Effector memory CD8-positive, alpha-beta T cell (primary cell): ENCODE data around the gene RNF41.
"Not testable (repeated sequence)": the region's sequence is repeated elsewhere in the genome, so short reads cannot be mapped to it uniquely, and the experiment has no call there.

ENCODE experiments used
- ATAC-seq: fragments of 150-1000 bp; cut with Tn5 transposase; replicated peaks from 2 replicates; pipeline ENCODE4 v1.10.0; 2021; ENCODE audit warnings: mild to moderate bottlenecking, moderate library complexity
- DNase-seq, 3 experiments: peaks; one replicate each; pipeline ENCODE4 v3.0.0; 2021
- H3K27ac Mint-ChIP-seq, 2 donors: one replicate each; pipeline ENCODE4 v1.8.0; 2022; ENCODE audit warnings: mild to moderate bottlenecking in 2 of 2, mixed read lengths in 2 of 2, moderate library complexity in 2 of 2
- H3K27me3 Mint-ChIP-seq, 2 donors: one replicate each; pipeline ENCODE4 v1.8.0; 2022; ENCODE audit warnings: mixed read lengths in 2 of 2
- H3K36me3 Mint-ChIP-seq: one replicate; pipeline ENCODE4 v1.8.0; 2022; ENCODE audit warnings: mild to moderate bottlenecking, moderate library complexity, mixed read lengths; ENCODE audit not compliant: insufficient read depth
- H3K4me1 Mint-ChIP-seq, 2 donors: one replicate each; pipeline ENCODE4 v1.8.0; 2022; ENCODE audit warnings: low read depth in 2 of 2, mixed read lengths in 2 of 2
- H3K4me3 Mint-ChIP-seq, 2 donors: one replicate each; pipeline ENCODE4 v1.8.0; 2022; ENCODE audit warnings: mild to moderate bottlenecking in 2 of 2, mixed read lengths in 2 of 2, moderate library complexity in 2 of 2
- H3K9me3 Mint-ChIP-seq, 2 donors: one replicate each; pipeline ENCODE4 v1.8.0; 2022; ENCODE audit warnings: mixed read lengths in 2 of 2

RNF41 gene

DNA sequence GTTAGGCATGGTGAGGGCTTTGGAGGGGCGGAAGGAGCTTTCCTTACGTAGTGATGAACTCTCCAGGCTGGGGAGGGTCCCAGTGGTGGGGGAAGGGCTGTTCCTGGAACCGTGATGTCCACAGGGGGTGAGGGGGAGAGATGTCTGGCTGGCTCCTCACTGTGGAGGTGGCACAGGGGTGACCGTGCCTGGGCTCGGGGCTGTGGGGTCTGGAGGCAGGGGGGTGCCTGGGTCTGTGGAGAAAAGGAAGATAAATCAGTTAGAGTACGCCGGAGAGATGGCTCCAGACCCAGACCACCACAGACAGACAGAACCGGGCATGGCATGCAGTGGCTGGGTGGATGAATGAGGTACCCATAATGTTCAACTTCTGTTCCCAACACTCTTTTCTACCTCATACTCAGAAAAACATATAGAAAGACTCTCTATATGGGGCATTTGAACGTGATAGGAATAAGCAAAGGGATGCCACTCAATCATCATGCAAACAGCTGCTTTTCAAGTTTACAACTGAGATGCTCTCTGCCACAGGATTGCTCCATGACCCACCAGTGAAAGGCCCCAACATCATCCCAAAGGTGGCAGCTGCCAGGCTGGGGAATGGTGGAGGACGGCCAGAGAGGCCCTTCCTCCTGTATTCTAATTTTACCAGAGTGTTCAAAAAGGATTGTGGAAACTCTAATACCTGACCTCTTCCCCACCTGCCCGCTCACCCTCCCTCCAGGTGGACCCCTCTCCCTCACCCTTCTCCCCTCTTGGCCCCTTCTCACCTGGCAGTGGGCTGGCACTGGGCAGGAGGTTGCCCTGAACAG lies 58.0 kb downstream of the RNF41 start:
- peaks cover 31 to 34% of the 10 kb centered on the region in 2 donors for H3K4me1 Mint-ChIP-seq
- peak overlapping the region; percentile 87 to 95 for H3K27ac Mint-ChIP-seq
- H3K4me3 Mint-ChIP-seq: peak overlapping the region in 1 of 2 donors; percentile 36
- no peaks in the 10 kb centered on the region for H3K27me3 Mint-ChIP-seq
- peaks cover 91% of the 10 kb centered on the region for H3K36me3 Mint-ChIP-seq
- H3K9me3 Mint-ChIP-seq: no peaks in the 10 kb centered on the region
- ATAC-seq: no peak
- DNase-seq: no peak

DNA sequence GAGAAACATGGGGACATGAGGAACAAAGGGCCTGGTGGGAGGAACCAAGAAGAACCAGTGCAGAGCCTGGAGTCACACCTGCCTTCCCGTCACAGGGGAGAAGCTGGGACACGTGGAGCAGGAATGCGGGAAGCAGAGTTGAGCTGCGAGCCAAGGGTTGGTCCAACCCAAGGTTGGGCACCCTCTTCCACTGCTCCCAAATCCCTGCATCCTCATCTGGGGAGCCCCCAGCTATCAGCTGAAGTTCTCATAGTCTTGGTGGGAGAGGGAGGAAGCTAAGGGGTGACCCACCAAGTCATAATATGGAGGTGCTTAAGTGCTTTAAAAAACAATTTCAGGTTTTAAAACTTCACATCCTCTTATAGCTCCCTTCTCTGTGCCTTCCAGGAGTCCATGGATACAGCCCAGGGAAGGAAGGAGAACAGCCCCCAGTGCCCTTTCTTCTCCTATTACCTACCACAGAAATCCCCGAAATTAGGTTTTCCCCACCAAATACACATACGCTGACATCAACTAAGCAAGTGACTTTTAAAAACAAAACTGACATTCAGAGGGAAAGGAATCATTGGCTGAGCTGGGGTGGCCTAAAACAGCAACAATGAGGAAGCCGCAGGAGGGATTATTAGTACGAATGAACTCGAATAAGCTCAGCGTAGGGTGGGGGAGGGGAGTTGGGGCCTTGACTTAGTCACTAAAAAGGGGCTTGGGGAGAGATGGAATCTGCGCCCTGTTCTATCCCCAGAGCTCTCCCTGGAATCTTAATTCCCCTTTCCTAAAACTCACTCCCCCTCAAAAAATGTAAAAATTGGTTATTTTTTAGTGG lies 59.0 kb downstream of the RNF41 start:
- DNase-seq (no peak), ATAC-seq (no peak)
- peak overlapping the region in 1 of 2 donors; percentile 55 for H3K4me3 Mint-ChIP-seq
- H3K9me3 Mint-ChIP-seq: no peaks in the 10 kb centered on the region
- peak overlapping the region; percentile 87 to 95 for H3K27ac Mint-ChIP-seq
- H3K4me1 Mint-ChIP-seq: peaks cover 34 to 36% of the 10 kb centered on the region in 2 donors
- peaks cover 90% of the 10 kb centered on the region for H3K36me3 Mint-ChIP-seq
- no peaks in the 10 kb centered on the region for H3K27me3 Mint-ChIP-seq

DNA sequence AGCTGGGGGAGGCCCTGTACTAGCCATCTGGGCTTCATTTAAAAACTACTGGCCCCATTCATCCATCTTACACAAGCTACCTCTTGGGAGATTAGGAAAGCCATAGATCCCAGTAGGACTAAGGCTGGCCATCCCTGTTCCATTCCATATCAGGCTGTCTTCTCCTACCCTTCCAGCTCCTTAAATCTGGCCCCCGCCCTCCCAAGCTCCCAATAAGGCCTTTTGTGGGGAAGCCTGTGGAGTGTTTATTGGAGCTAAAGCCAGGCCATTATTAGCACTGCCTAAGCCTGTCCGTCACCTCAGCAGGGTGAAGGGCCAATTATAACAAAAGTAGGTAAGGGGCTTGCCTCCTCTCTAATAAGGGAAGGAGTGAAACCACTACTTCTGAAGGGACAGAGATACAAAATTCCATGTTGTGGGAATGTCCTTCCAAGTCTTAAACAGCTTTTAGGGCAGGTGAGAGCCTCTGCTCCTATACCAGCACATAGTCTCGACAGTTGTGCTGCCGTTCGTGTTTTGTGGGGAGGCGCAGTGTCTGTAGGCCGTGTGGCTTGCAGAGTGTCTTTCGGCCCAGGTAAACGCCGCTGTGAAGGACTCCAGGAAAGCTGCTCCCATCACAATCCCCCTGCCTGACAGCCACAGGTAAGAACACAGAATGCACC lies 59.9 kb downstream of the RNF41 start:
- no peak for ATAC-seq
- Mint-ChIP-seq H3K4me1 (peaks cover 42 to 44% of the 10 kb centered on the region in 2 donors), H3K27me3 (no peaks in the 10 kb centered on the region), H3K27ac (peak overlapping the region; percentile 95 to 98), H3K36me3 (peaks cover 85% of the 10 kb centered on the region), H3K9me3 (no peaks in the 10 kb centered on the region), H3K4me3 (peak overlapping the region; percentile 88 to 95)
- DNase-seq: no peak

DNA sequence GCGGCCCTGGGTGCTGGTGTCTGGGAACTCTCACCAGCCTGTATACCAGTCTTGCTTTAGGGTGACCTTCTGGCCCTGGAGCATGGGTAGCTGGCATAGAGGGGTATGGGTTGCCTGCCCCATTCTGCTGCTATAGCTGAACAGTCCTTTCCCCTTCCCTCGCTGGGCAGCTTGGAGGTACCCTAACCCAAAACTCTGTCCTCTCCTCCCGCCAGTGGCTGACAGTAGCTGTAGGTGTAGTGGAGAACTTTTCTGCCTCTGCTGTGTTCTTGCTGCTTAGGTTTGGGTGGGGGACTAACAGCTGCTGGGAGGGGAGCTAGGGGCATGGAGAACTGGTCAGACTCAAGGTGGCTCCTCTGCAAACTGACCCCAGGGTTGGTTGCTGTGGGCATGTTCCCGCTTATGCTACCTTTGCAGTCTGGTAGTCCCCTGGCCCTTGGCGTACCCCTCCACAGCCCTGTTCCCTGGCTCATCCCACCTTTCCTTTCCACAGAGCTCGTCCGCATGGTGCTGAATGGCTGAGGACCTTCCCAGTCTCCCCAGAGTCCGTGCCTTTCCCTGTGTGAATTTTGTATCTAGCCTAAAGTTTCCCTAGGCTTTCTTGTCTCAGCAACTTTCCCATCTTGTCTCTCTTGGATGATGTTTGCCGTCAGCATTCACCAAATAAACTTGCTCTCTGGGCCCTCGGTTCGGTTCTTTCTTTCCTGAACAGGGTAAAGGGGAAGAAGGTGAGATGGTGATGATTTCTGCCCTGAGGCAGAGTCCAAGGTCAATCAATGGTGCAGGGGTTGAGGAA lies 60.6 kb downstream of the RNF41 start:
- Mint-ChIP-seq H3K4me1 (peaks cover 42 to 44% of the 10 kb centered on the region in 2 donors), H3K36me3 (peaks cover 78% of the 10 kb centered on the region)
- ATAC-seq: no peak

DNA sequence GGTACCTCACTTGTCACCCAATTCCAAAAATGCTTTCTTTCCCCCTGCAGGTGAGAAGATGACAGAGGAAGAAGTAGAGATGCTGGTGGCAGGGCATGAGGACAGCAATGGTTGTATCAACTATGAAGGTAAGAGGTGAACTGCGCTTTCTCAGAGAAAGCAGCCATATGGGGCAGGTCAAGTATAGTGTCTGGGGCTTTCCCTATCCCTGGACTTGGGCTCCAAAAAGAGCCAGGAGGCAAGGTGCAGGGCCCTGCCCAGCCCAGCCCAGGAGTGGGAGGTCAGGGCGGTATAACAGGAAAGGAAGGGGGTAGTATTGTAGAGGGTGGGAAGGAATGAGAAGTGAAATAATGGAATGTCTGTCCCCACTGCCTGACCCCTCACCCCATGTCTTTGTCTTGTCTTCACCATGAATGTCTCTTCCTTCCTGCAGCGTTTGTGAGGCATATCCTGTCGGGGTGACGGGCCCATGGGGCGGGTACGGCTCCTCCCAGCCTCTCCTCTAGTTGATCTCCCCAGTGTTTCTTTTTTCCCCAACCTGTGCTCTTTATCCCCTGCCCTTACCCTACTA lies 61.4 kb downstream of the RNF41 start:
- Mint-ChIP-seq H3K4me1 (peaks cover 42% of the 10 kb centered on the region in 2 donors), H3K27ac (peak overlapping the region; percentile 95 to 98), H3K36me3 (peaks cover 70% of the 10 kb centered on the region), H3K4me3 (peak overlapping the region; percentile 88 to 95), H3K27me3 (no peaks in the 10 kb centered on the region), H3K9me3 (no peaks in the 10 kb centered on the region)
- ATAC-seq: peak; percentile 57
- peak; percentile 44 to 56 (median 49) for DNase-seq

More for the DNA sequence above, 60.6 kb downstream of the RNF41 start:
- no peaks in the 10 kb centered on the region for H3K27me3 Mint-ChIP-seq
- no peak for DNase-seq
- no peaks in the 10 kb centered on the region for H3K9me3 Mint-ChIP-seq
- H3K27ac Mint-ChIP-seq: peak overlapping the region; percentile 95 to 98
- peak overlapping the region; percentile 88 to 95 for H3K4me3 Mint-ChIP-seq

DNA sequence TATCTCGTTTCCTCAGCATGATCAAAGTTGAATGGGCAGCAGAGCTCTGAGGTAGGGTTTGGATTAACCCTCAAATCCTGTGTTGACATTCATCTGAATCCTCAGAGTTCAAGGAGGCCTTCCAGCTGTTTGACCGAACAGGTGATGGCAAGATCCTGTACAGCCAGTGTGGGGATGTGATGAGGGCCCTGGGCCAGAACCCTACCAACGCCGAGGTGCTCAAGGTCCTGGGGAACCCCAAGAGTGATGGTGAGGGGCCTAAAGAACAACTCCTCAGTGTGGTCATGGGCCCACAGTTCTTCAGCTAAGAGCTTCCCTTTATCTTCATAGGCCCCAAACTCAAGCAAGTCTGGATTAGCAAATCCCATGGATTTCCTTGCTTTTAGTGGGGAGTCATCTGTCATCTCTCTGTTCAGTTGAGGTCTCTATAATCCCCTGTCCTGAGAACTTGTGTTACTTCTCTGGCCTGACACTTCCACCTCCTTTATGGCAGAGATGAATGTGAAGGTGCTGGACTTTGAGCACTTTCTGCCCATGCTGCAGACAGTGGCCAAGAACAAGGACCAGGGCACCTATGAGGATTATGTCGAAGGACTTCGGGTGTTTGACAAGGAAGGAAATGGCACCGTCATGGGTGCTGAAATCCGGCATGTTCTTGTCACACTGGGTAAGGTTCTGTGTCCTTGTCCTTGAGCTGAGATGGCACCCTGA lies 62.1 kb downstream of the RNF41 start:
- ATAC-seq: no peak
- no peaks in the 10 kb centered on the region for H3K9me3 Mint-ChIP-seq
- H3K4me1 Mint-ChIP-seq: peaks cover 42% of the 10 kb centered on the region in 2 donors
- no peak for DNase-seq
- H3K36me3 Mint-ChIP-seq: peaks cover 66% of the 10 kb centered on the region
- H3K27ac Mint-ChIP-seq: peak overlapping the region; percentile 95 to 98
- no peaks in the 10 kb centered on the region for H3K27me3 Mint-ChIP-seq
- peak overlapping the region; percentile 88 to 95 for H3K4me3 Mint-ChIP-seq

DNA sequence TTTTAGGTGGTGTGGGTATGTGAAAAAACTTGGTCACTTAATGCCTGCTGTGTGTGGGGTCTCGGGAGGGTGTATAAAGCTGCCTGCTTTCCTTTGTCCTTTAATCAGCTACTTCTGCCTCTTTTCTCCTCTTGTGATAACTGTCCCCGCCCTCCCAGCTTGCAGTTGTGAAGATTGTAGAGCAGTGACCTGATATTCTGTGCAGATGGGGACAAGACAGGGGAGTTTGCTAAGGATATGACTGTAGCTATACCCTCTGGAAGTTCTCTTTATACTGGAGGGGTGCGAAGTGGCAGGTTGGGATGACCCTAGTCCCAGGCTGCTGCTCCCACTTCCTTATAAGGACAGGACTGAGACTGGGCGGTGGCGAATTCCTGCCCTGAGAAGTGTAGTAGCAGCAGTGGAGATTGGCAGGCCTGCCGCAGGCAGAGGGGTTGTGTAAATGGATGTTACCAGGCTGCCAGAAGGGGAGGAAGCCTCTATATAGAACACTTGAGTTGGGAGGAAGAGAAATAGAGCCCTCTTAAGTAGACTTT lies 62.7 kb downstream of the RNF41 start:
- ATAC-seq: no peak
- Mint-ChIP-seq H3K4me3 (peak overlapping the region; percentile 88 to 95), H3K27ac (peak overlapping the region; percentile 95 to 98), H3K36me3 (peaks cover 59% of the 10 kb centered on the region), H3K9me3 (no peaks in the 10 kb centered on the region), H3K27me3 (no peaks in the 10 kb centered on the region), H3K4me1 (peaks cover 42% of the 10 kb centered on the region in 2 donors)
- DNase-seq: no peak

DNA sequence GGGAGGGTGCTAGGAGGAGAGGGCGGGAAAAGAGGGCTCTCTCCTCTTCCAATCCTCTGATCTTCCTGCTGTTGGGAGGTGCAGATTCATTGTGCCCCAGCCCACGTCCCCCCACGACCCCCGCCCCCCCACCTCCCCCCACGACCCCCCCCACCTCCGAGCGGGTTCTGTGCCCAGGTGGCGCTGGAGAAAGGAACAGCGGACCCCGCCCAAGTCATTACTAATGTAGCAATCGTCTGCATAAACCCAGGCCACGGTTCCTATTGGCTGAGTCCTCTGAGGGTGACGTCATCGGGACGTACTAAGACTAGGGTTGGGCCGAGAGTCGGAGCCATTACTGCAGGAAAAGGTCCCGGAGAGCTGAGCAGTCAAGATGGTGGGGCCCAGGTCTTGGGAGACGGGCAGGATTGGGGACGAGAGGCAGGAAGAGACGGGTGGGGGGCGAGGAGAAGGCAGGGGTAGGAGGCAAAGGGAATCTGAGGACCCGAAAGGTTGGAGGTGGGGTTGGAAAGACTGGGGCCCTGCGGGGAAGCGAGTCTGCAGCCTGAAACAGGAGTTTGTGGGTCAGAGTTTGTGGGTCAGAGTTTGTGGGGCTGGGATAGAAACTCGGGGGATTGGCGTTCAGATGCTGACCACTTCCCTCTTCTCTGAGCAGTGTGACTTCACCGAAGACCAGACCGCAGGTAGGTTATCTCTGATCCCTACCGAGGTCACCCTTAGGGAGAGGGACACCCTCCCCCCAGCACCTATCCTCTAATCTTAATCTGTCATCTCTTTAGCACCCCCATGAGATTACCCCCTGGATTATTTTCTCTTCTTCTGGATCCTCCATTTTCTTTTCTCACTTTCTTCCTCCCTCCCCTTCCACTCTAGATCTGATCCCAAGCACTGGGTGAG lies 63.4 kb downstream of the RNF41 start, which contains the start of gene MYL6:
Gene MYL6, plus strand, starts transcription at position 331 of the 897 bp plus-strand sequence. Its CDS starts 43 bp downstream, at position 374.
- no peaks in the 10 kb centered on the region for H3K9me3 Mint-ChIP-seq
- peak within 1 kb of the TSS; percentile 88 to 95 for H3K4me3 Mint-ChIP-seq
- ATAC-seq: peak; percentile 87
- peak; percentile 83 to 88 (median 86) for DNase-seq
- H3K27ac Mint-ChIP-seq: peak within 1 kb of the TSS; percentile 95 to 98
- no peaks in the 10 kb centered on the region for H3K27me3 Mint-ChIP-seq
- peaks cover 42 to 44% of the 10 kb centered on the region in 2 donors for H3K4me1 Mint-ChIP-seq
- peaks cover 52% of the 10 kb centered on the region for H3K36me3 Mint-ChIP-seq

DNA sequence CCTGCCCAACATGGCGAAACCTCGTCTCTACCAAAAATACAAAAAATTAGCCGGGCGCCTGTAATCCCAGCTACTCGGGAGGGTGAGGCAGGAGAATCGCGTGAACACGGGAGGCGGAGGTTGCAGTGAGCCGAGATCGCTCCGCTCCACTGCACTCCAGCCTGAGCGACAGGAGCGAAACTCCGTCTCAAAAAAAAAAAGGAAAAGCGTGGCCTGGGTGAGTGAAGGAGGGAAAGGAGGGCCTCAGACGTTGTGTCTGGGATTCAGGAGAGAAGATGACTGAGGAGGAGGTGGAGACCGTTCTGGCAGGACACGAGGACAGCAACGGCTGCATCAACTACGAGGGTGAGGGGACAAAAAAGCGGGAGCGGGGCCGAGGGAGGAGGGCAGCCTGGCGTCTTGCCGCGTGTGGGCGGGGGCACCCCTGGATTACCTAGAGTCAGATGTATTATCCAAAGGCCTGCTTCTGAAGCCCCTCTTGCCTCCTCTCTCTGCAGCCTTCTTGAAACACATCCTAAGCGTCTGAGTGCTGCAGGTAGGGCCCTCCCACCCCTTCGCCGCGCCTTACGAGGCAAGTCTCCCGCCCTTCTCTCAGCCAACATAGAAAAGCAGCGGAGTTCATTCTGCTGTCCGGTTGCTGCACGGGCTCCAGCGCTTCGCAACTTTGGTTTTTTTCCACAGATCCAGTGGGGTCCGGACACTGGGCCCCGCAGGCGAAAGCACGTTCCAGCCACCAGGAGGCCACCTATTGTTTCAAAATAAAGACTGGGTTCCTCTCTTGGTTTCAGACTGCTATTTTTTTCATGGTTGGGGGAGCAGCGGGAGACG lies 64.3 kb downstream of the RNF41 start:
- H3K27me3 Mint-ChIP-seq: no peaks in the 10 kb centered on the region
- H3K27ac Mint-ChIP-seq: peak overlapping the region; percentile 95 to 98
- peak; percentile 41 for ATAC-seq
- DNase-seq: peak; percentile 28 to 45 (median 38)
- H3K4me3 Mint-ChIP-seq: peak overlapping the region; percentile 88 to 95
- peaks cover 44% of the 10 kb centered on the region for H3K36me3 Mint-ChIP-seq
- H3K4me1 Mint-ChIP-seq: peaks cover 42 to 44% of the 10 kb centered on the region in 2 donors
- no peaks in the 10 kb centered on the region for H3K9me3 Mint-ChIP-seq

DNA sequence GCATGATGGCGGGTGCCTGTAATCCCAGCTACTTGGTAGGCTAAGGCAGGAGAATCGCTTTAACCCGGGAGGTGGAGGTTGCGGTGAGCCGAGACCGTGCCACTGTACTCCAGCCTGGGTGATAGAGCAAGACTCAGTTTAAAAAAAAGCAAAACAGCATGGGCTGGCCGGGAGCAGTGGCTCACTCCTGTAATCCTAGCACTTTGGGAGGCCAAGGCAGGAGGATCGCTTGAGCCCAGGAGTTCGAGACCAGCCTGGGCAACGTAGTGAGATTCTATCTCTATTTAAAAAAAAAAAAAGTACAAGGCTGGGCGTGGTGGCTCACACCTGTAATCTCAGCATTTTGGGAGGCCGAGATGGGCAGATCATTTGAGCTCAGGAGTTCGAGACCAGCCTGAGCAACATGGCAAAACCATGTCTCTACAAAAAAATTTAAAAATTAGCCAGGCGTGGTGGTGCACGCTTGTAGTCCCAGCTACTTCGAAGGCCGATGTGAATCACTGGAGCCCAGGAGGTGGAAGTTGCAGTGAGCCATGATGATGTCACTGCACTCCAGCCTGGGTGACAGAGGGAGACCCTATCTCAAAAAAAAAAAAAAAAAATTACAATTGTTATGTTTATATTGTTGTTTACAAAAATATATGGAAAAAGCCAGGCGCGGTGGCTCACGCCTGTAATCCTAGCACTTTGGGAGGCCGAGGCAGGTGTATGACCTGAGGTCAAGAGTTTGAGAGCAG lies 65.1 kb downstream of the RNF41 start:
- not testable (repeated sequence) for ATAC-seq, DNase-seq, H3K9me3 Mint-ChIP-seq, H3K27me3 Mint-ChIP-seq
- H3K4me1 Mint-ChIP-seq: peaks cover 42 to 45% of the 10 kb centered on the region in 2 donors
- peak overlapping the region; percentile 88 to 95 for H3K4me3 Mint-ChIP-seq
- H3K36me3 Mint-ChIP-seq: peaks cover 47% of the 10 kb centered on the region
- peak overlapping the region in 1 of 2 donors; percentile 98 for H3K27ac Mint-ChIP-seq
